ENCODE data around the gene HCFC1. TPM values are rescaled to one million over a fixed set of nuclear protein-coding genes. Genes with fewer than 3 reads are reported as not detected.

The HCFC1 gene
- total and polyA plus RNA-seq, 9 of the 15 experiments (the other 6 are each of a cell fraction or from before 2014, with no cell fraction given) = 2.8 to 133 (median 17.1) TPM

GRCh38 chrX:153989973-153990655, 18.5 kb upstream of the HCFC1 start (continued):
- TF ChIP-seq PTRF (tag; IDR thresholded peaks at IDR 0.05) (no peak), CREM (IDR thresholded peaks at IDR 0.05; ENCODE audit: low read depth) (no peak), NR3C1 (CRISPR knock-in tag; IDR thresholded peaks at IDR 0.05) (no peak), NBN (IDR thresholded peaks at IDR 0.05; ENCODE audit: low read depth) (no peak), ZNF766 (CRISPR knock-in tag; conservative IDR thresholded peaks at IDR 0.05) (no peak), GTF3C2 (IDR thresholded peaks at IDR 0.05; ENCODE audit: borderline replicate concordance, extremely low read depth, insufficient read length) (no peak), KLF6 (CRISPR knock-in tag; IDR thresholded peaks at IDR 0.05; ENCODE audit: borderline replicate concordance) (no peak), ZNF280B (CRISPR knock-in tag; IDR thresholded peaks at IDR 0.05) (no peak)
